GM11168 (cell line): Measurements from ENCODE around the gene CES4A.
"Not testable (repeated sequence)": the region's sequence is repeated elsewhere in the genome, so short reads cannot be mapped to it uniquely, and the experiment has no call there.

Experiments
- in situ Hi-C: fragments of 300-500 bp; cut with MboI; formaldehyde crosslinking; loops from one replicate; pipeline ENCODE4 v1.12.0; 2022; ENCODE audit warnings: low sequenced_read_pairs; ENCODE audit not compliant: unreplicated experiment

CES4A gene

DNA sequence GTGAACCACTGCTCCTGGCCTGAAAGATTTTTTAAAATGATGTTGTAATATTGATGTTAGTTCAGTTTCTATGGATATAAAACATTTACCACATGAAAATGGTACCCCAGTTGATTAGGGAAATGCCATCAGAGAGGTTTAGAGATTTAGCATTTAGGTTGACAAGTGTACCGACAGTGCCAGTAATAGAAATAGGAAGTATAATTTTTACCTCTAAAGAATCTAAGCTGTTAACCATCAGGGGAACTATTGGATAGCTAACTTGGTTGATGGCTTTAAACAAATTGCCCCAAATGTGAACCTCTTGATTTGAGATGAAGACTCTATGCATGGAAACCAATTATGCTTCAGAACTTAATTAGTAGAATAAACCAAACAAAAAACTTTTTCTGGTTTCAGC is 47.0 kb downstream of the CES4A start:
- in situ Hi-C loops = no loop called here

DNA sequence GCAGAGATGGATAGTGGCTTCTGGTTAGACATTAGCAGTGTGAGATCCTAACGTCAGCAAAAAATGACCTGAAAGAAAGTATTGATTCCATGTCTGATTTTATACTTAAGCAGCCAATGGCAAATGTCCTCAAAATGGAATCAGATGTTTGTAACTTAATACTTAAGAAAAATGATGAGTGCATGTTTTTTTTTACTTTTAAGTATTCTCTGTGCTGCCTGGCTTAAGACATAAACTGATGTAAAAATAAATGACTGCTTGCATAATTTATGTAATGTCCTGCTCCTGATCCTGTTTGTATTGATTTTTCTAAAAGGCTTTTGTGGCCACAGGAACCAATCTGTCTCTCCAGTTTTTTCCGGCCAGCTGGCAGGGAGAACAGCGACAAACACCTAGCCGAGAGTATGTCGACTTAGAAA is 47.9 kb downstream of the CES4A start:
- in situ Hi-C loops = no loop called here

DNA sequence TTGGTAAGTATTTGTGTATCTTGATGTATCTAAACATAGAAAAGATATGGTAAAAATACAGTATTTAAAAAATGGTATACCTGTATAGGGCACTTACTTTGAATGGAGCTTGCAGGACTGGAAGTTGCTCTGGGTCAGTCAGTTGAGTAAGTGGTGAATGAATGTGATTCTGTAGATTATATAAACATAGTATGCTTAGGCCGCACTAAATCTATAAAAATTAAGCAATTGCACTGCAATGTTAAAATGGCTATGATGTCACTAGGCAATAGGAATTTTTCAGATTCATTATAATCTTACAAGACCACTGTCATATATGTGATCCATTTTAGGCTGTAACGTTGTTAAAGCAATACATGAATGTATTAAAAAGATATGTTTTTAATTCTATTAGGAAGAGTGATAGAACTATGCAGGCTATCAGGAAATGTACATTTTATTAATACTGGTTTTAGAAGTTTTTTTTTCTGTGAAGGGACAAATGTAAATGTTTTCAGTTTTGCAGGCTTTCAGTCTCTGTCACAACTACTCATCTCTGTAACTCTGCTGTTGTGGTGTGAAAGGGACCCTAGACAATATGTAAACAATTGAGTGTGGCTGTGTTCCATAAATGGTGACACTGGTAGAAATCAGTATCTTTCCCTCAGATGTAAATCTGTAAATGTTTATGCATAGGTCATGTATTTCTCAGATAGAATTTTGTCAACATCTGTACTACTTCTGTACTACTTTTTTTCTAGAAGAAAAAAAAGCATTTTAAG is 51.1 kb downstream of the CES4A start:
- in situ Hi-C loops = no loop called here

DNA sequence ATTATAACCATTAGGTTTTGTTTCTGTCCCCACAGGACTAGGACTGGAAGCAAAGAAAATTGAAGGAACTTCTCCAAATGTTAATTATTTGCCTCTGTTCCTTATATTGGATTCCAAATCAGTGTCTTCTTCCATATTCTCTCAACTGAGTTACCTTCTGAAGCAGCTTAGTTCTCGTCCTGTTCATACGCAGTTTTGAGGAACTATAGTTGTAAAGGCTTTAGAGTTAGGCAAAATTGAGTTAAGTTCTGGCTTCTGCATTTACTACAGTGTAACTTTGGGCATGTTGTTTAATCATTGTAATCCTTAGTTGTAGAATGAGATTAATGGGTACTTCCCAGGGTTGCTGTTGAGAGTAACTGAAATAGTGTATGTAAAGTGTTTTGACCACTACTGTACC is 51.8 kb downstream of the CES4A start:
- in situ Hi-C loops = no loop called here

DNA sequence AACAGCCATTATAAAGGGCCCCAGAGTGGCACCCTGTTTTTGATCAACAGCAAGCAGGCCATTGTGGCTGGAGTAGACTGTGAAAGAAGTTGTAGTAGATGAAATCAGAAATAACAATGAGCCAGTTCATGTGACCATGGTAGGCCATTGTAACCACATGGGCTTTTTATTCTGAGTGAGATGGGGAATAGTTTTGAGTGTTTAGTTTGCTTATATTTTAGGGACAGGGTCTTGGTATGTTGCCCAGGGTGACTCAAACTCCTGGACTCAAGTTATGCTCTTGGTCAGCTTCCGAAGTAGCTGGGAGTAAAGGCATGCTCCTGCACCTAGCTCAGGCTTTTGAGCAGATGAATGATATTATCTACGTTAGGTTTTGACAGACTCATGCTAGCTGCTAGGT is 52.5 kb downstream of the CES4A start:
- in situ Hi-C loops = no loop called here

DNA sequence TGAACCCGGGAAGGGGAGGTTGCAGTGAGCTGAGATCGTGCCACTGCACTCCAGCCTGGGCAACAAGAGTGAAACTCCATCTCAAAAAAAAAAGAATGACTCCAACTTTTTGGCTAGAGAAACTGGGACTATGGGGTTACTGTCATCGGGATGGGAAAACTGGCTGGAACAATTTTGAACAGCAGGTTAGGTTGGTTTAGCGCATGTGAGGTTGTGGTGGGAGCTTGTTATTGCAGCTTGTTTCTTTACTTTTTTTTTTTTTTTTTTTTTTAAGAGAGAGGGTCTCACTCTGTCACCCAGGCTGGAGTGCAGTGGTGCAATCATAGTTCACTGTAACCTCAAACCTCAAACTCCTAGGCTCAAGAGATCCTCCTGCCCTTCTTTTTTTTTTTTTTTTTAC is 53.1 kb downstream of the CES4A start:
- in situ Hi-C loops = not testable (repeated sequence)

DNA sequence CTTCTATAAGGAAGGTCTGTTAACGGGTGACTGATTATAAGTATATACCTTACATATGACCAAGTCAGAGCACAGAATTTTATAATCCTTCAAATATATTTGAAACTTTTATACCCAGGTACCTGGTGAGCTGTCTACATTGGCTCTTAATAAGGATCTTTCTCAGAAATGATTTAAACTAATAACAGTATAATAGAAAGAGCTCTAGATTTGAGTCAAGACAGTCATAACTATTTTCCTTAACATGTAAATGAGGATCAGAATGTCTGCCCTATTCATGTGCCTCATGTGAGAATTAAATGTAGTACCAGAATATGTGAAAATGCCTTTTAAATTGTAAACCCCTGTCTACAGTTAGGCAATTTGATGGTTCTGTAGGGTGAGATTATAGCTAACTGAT is 55.0 kb downstream of the CES4A start:
- in situ Hi-C loops = no loop called here

DNA sequence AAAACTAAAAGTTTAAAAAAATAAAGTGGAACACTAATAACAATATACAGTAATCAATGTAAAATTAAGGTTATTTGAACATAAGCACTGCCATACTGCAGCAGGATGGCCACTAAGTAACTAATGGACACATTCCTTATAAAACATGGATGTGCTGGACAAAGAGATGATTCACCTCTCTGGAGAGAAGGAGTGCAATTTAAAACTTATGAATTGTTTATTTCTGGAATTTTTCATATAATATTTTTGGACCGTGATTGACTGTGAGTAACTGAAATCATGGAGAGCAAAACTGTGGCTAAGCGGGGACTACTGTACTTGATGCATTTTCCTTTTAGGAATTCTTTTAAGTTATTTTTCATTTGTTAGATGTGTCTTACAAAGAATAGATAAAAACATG is 62.4 kb downstream of the CES4A start:
- in situ Hi-C loops = no loop called here

DNA sequence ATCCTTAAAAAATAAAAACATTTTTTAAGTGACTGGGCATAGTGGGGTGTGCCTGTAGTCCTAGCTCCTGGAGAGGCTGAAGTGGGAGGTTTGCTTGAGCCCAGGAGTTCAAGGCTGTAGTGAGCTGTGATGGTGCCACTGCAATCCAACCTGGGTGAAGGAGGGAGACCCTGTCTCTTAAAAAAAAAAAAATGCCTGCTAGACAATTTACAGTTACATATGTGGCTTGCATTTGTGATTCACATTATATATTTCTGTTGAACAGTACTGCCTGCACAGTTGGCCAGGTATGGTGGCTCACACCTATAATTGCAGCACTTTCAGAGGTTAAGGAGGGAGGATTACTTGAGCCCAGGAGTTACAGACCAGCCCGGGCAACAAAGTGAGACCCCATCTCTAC is 64.0 kb downstream of the CES4A start:
- in situ Hi-C loops = no loop called here

DNA sequence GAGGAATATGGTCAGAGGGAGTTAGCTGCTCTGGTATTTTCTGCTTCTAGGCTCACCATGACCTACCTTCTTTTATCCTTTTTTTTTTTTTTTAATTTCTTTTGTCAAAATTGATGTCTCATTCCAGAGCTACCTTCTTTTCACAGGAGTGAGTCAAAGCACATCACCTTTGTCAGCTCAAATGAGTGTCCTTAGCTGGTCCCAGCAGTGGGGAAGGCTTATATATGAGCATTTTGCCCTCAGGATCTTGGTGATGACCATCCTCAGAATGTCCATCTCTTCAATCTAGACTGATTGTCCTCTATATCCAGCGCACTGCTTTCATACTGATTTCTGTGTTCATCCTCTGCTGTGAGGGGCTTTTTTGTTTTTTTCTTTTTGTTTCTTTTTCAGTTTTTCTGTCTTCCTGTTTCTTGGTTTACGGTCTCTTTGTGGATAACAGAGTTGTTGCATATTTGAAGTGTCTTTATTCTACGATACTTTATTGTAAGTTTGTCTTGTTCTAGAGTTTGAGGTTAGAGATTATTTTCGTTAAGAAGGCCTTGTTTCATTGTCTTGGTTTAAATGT is 65.5 kb downstream of the CES4A start:
- in situ Hi-C loops = no loop called here

DNA sequence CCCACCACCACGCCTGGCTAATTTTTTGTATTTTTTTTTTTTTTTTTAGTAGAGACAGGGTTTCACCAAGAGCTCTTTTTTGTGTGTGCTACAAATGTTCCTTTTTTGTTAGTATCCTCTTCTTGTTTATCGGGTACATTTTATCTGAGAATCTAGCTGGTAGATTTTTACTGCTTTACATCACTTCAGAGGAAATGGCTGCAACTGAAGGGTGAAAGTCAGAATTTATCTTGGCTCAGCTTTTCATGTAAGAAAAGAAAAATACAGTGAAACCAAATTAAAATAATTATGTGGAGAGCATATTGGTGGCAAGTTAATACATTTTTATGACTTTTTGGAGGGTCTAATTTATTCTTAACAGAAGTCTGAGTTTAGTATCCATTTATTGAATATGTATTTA is 66.5 kb downstream of the CES4A start:
- in situ Hi-C loops = no loop called here

DNA sequence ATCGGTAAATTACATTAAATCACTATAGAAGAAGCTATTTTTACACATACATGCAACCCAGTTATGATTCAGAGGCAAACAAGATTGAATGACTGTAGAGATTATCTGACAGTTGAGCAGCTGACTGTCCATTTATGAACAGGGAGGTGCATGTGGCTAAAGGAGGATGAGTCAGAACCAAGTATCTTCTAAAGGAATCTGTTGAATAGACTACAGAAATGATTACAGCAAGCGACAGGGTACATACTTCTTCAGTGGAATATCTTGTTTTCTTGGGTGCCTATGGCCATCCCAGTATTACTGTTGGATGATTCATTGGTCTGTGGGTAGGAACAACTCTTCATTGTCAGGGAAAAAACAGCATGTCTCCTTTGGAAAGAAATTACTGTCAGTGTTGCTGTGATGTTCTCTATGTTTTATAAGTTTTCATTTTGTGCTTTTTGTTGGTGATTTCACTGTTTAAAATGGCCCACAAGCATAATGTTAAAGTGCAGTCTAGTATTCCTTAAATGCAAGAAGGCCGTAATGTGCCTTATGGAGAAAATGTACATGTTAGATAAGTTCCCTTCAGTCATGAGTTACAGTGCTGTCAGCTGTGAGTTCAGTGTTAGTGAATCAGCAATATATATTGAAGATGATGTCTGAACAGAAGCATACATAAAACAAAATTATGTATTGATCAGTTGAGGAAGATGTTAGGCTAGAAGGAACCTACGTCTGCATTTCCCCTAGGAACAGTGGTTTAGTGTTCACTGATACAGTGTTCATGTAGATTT is 67.5 kb downstream of the CES4A start:
- in situ Hi-C loops = no loop called here
